GM12878 (cell line): ENCODE results near the gene NOSTRIN. TPM values are rescaled to one million over a fixed set of nuclear protein-coding genes. Genes with fewer than 3 reads are reported as not detected.

Experiments
- ATAC-seq: fragments of 200-7000 bp; cut with Tn5 transposase; 3 replicates; pipeline ENCODE4 v1.9.1; 2020; ENCODE audit warnings: mild to moderate bottlenecking, moderate library complexity
- BruUV-seq: library from RNA; stranded (reverse); fragments of 400-500 nt; replicated peaks from 2 replicates; lab custom pipeline; 2021; lab: Mats Ljungman, UMichigan
- CTCF ChIA-PET: fragments of 300-600 bp; sonication (Branson Sonifier 250); formaldehyde crosslinking; extraction: SDS; loops from one replicate; lab custom pipeline; 2021; ENCODE audit warnings: inconsistent platforms; lab: Yijun Ruan, JAX
- POLR2A ChIA-PET: fragments of 350-600 bp; formaldehyde crosslinking; extraction: SDS; loops from one replicate; lab custom pipeline; 2021; ENCODE audit warnings: inconsistent platforms; lab: Charles Lee
- RAD21 ChIA-PET: fragments of 300-600 bp; sonication (Branson Sonifier 250); formaldehyde crosslinking; loops from one replicate; lab custom pipeline; 2023; ENCODE audit warnings: antibody characterized with exemption; ENCODE audit not compliant: unreplicated experiment; lab: Charles Lee
- SMC1A ChIA-PET: fragments of 300-600 bp; sonication (Branson Sonifier 250); formaldehyde crosslinking; loops from one replicate; lab custom pipeline; 2023; ENCODE audit not compliant: unreplicated experiment, uncharacterized antibody; lab: Charles Lee
- DNase-seq: peaks from one replicate; pipeline ENCODE4 v3.0.0-alpha.2; 2011; ENCODE audit warnings: low read depth, low spot score
- FAIRE-seq: peaks from 3 replicates; lab custom pipeline; 2011; peaks lifted over from hg19 to GRCh38; lab: Jason Lieb, UNC
- H2AFZ ChIP-seq: 2 replicates; pipeline ENCODE4 v1.6.0; 2011; ENCODE audit warnings: low read depth, low read length, control low read depth; ENCODE audit not compliant: control insufficient read depth
- H3K27ac ChIP-seq: 2 replicates; pipeline ENCODE4 v1.5.1; 2011; ENCODE audit warnings: control low read depth; ENCODE audit not compliant: control insufficient read depth, insufficient read depth
- H3K27me3 ChIP-seq, 2 experiments: replicated peaks in 1 of 2; 2 replicates each; pipeline versions ENCODE4 v1.6.0 to v1.6.1; 2011; ENCODE audit warnings: low read length in 1 of 2; ENCODE audit not compliant: control insufficient read depth in 2 of 2, insufficient read depth in 2 of 2
- H3K36me3 ChIP-seq, 2 experiments: 2 replicates each; pipeline ENCODE4 v1.5.1; 2011; ENCODE audit warnings: low read length in 1 of 2; ENCODE audit not compliant: control insufficient read depth in 2 of 2, insufficient read depth in 2 of 2
- H3K4me1 ChIP-seq: 2 replicates; pipeline ENCODE4 v1.6.1; 2011; ENCODE audit warnings: mild to moderate bottlenecking, low read length, moderate library complexity, mixed read lengths; ENCODE audit not compliant: control insufficient read depth, insufficient read depth
- H3K4me2 ChIP-seq: 2 replicates; pipeline ENCODE4 v1.6.0; 2011; ENCODE audit warnings: control low read depth; ENCODE audit not compliant: control insufficient read depth, insufficient read depth
- H3K4me3 ChIP-seq: fragments of 200-600 bp; sonication (generic); 2 replicates; pipeline ENCODE4 v1.5.1; 2016
- H3K79me2 ChIP-seq: 2 replicates; pipeline ENCODE4 v1.6.0; 2011; ENCODE audit warnings: low read length; ENCODE audit not compliant: control insufficient read depth, insufficient read depth
- H3K9ac ChIP-seq: 2 replicates; pipeline ENCODE4 v1.8.0; 2011; ENCODE audit warnings: low read length, control low read depth, mixed read lengths; ENCODE audit not compliant: control insufficient read depth, insufficient read depth
- H3K9me3 ChIP-seq: replicated peaks from 3 replicates; pipeline ENCODE4 v1.5.1; 2011; ENCODE audit warnings: mild to moderate bottlenecking, low read length; ENCODE audit not compliant: control insufficient read depth, insufficient read depth
- H4K20me1 ChIP-seq: 2 replicates; pipeline ENCODE4 v1.6.0; 2011; ENCODE audit not compliant: control insufficient read depth, insufficient read depth
- BRCA1 ChIP-seq: IDR thresholded peaks from 2 replicates; pipeline ENCODE4 v1.6.1; 2011; ENCODE audit warnings: low read depth, low read length, improper control_type of control experiment
- EZH2 ChIP-seq: IDR thresholded peaks from 2 replicates; pipeline ENCODE4 v1.6.1; 2012; ENCODE audit warnings: low read depth, mild to moderate bottlenecking, control low read depth, inconsistent platforms, low read length, borderline replicate concordance; ENCODE audit not compliant: control insufficient read depth
- MYC ChIP-seq: IDR thresholded peaks from 2 replicates; pipeline ENCODE4 v1.6.1; 2011; ENCODE audit warnings: mild to moderate bottlenecking, low read length, moderate library complexity, inconsistent platforms; ENCODE audit not compliant: insufficient read depth, insufficient replicate concordance, insufficient read length, severe bottlenecking
- USF2 ChIP-seq: IDR thresholded peaks from 2 replicates; pipeline ENCODE4 v1.6.1; 2011; ENCODE audit warnings: low read depth, low read length, improper control_type of control experiment, borderline replicate concordance
- ZZZ3 ChIP-seq: IDR thresholded peaks from 2 replicates; pipeline ENCODE4 v1.6.1; 2011; ENCODE audit warnings: low read depth; ENCODE audit not compliant: control insufficient read depth, insufficient read length
- WGBS: methylation state at CpG from one replicate; pipeline ENCODE4 v1.1.6; 2016; ENCODE audit warnings: low lambda C conversion rate; ENCODE audit not compliant: insufficient replicate concordance, insufficient coverage; ENCODE audit errors: missing lambda C conversion rate; 5-methylcytosine and 5-hydroxymethylcytosine counted together
- in situ Hi-C: fragments of 300-500 bp; cut with MboI; formaldehyde crosslinking; loops from 9 replicates; pipeline ENCODE4 v1.14.3; 2018; ENCODE audit warnings: mixed read lengths
- intact Hi-C: fragments of 100-400 bp; cut with micrococcal nuclease; formaldehyde crosslinking; loops from one replicate; pipeline ENCODE4 v1.14.2; 2022; ENCODE audit not compliant: unreplicated experiment
- polyA plus RNA-seq, 11 experiments: library from polyadenylated mRNA; depleted of rRNA in 4 of 11; unstranded in 6 of 11; stranded (reverse) in 5 of 11; fragments of >200 nt; fragmentation: Nextera tagmentation in 4 of 11; fragmentation: Illumina TruSeq in 1 of 11; extraction: Ambion mirVana in 4 of 11; extraction: Trizol in 1 of 11; gene quantifications; 1 replicate in 1 of 11; 2 replicates in 10 of 11; pipeline versions ENCODE4 v1.2.1 to v1.2.3, GENCODE V29; 2011 to 2016; ENCODE audit warnings: inconsistent platforms in 2 of 11, missing spikeins in 2 of 11, low read depth in 1 of 11
- total RNA-seq, 4 experiments: library from RNA; depleted of rRNA in 3 of 4; stranded (reverse); fragments of >200 nt in 3 of 4; fragmentation: Illumina TruSeq in 1 of 4; extraction: Trizol in 1 of 4; gene quantifications; 2 replicates each; pipeline versions ENCODE4 v1.2.1 to v1.2.3, GENCODE V29; 2013 to 2021
- TF ChIP-seq, protein P1 (sequence below): IDR thresholded peaks from 2 replicates; pipeline ENCODE4 v1.6.1; 2012; ENCODE audit warnings: mild to moderate bottlenecking, low read depth, low read length
- TF ChIP-seq, protein P2 (sequence below): fragments of 450-650 bp; IDR thresholded peaks from 2 replicates; pipeline ENCODE4 v1.6.1; 2017; ENCODE audit warnings: low read depth, mild to moderate bottlenecking, moderate library complexity
- TF ChIP-seq, protein P3 (sequence below): fragments of 450-650 bp; formaldehyde crosslinking; IDR thresholded peaks from 2 replicates; pipeline ENCODE4 v1.5.0; 2022; ENCODE audit warnings: mild to moderate bottlenecking, missing genetic modification characterization

NOSTRIN gene
- total and polyA plus RNA-seq, 10 of the 15 experiments (the other 5 are each of a cell fraction or from before 2014, with no cell fraction given): 0.13 to 0.42 (median 0.37) TPM; not detected in 5

GRCh38 chr2:168781191-168781817, 21.1 kb upstream of the NOSTRIN start:
- Histone ChIP-seq H3K79me2 (no peaks in the 10 kb centered on the region), H3K4me1 (no peaks in the 10 kb centered on the region)
- TF ChIP-seq ZZZ3: no peak
- no peak for TF ChIP-seq BRCA1
- TF ChIP-seq MYC: no peak
- TF ChIP-seq, protein P1, sequence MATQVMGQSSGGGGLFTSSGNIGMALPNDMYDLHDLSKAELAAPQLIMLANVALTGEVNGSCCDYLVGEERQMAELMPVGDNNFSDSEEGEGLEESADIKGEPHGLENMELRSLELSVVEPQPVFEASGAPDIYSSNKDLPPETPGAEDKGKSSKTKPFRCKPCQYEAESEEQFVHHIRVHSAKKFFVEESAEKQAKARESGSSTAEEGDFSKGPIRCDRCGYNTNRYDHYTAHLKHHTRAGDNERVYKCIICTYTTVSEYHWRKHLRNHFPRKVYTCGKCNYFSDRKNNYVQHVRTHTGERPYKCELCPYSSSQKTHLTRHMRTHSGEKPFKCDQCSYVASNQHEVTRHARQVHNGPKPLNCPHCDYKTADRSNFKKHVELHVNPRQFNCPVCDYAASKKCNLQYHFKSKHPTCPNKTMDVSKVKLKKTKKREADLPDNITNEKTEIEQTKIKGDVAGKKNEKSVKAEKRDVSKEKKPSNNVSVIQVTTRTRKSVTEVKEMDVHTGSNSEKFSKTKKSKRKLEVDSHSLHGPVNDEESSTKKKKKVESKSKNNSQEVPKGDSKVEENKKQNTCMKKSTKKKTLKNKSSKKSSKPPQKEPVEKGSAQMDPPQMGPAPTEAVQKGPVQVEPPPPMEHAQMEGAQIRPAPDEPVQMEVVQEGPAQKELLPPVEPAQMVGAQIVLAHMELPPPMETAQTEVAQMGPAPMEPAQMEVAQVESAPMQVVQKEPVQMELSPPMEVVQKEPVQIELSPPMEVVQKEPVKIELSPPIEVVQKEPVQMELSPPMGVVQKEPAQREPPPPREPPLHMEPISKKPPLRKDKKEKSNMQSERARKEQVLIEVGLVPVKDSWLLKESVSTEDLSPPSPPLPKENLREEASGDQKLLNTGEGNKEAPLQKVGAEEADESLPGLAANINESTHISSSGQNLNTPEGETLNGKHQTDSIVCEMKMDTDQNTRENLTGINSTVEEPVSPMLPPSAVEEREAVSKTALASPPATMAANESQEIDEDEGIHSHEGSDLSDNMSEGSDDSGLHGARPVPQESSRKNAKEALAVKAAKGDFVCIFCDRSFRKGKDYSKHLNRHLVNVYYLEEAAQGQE: no peak
- TF ChIP-seq, protein P2, sequence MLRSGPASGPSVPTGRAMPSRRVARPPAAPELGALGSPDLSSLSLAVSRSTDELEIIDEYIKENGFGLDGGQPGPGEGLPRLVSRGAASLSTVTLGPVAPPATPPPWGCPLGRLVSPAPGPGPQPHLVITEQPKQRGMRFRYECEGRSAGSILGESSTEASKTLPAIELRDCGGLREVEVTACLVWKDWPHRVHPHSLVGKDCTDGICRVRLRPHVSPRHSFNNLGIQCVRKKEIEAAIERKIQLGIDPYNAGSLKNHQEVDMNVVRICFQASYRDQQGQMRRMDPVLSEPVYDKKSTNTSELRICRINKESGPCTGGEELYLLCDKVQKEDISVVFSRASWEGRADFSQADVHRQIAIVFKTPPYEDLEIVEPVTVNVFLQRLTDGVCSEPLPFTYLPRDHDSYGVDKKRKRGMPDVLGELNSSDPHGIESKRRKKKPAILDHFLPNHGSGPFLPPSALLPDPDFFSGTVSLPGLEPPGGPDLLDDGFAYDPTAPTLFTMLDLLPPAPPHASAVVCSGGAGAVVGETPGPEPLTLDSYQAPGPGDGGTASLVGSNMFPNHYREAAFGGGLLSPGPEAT: no peak
- no peak for TF ChIP-seq USF2
- no peak for TF ChIP-seq EZH2
- TF ChIP-seq, protein P3, sequence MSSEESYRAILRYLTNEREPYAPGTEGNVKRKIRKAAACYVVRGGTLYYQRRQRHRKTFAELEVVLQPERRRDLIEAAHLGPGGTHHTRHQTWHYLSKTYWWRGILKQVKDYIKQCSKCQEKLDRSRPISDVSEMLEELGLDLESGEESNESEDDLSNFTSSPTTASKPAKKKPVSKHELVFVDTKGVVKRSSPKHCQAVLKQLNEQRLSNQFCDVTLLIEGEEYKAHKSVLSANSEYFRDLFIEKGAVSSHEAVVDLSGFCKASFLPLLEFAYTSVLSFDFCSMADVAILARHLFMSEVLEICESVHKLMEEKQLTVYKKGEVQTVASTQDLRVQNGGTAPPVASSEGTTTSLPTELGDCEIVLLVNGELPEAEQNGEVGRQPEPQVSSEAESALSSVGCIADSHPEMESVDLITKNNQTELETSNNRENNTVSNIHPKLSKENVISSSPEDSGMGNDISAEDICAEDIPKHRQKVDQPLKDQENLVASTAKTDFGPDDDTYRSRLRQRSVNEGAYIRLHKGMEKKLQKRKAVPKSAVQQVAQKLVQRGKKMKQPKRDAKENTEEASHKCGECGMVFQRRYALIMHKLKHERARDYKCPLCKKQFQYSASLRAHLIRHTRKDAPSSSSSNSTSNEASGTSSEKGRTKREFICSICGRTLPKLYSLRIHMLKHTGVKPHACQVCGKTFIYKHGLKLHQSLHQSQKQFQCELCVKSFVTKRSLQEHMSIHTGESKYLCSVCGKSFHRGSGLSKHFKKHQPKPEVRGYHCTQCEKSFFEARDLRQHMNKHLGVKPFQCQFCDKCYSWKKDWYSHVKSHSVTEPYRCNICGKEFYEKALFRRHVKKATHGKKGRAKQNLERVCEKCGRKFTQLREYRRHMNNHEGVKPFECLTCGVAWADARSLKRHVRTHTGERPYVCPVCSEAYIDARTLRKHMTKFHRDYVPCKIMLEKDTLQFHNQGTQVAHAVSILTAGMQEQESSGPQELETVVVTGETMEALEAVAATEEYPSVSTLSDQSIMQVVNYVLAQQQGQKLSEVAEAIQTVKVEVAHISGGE (CRISPR knock-in tag): no peak
- TF ChIP-seq, all 136 proteins: peak for 0
- no TSS peak for BruUV-seq
- H3K4me3 ChIP-seq: no peak overlapping the region
- H2AFZ ChIP-seq: no peak overlapping the region
- no peaks in the 10 kb centered on the region for H3K9me3 ChIP-seq
- intact Hi-C loops (no loop called here), in situ Hi-C loops (no loop called here)
- H4K20me1 ChIP-seq: no peaks in the 10 kb centered on the region
- ChIA-PET CTCF (interaction anchor here (0.9 kb wide), 1 partner anchor 140 kb away, joined by 3 read pairs; no protein-coding TSS in a partner anchor), POLR2A (no interaction called here), RAD21 (no interaction called here), SMC1A (no interaction called here)
- H3K9ac ChIP-seq: no peak overlapping the region
- WGBS: 92% methylated on average over 2 of the region's 2 CpGs
- no peaks in the 10 kb centered on the region for H3K27me3 ChIP-seq
- DNase-seq (no peak), FAIRE-seq (no peak), ATAC-seq (no peak)
- no peak overlapping the region for H3K27ac ChIP-seq
- no peak overlapping the region for H3K4me2 ChIP-seq
- no peaks in the 10 kb centered on the region for H3K36me3 ChIP-seq
